Effector CD4-positive, alpha-beta T cell (primary cell): ENCODE results near the gene SPRED1.
"Not testable (repeated sequence)": the region's sequence is repeated elsewhere in the genome, so short reads cannot be mapped to it uniquely, and the experiment has no call there.

Source experiments
- DNase-seq: peaks from one replicate; pipeline ENCODE4 v3.0.0-alpha.2; 2020

SPRED1 gene

DNA sequence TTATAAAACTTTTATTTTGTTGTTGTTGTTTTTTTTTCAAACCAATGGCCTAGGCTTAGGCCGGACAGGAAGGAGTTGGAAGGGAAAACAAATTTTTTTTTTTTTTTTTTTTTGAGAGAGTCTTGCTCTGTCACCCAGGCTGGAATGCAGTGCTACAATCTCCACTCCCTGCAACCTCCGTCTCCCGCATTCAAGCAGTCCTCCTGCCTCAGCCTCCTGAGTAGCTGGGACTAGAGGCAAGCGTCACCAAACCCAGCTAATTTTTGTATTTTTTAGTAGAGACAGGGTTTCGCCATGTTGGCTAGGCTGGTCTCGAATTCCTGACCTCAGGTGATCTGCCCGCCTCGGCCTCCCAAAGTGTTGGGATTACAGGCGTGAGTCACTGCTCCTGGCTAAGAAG lies 15.6 kb upstream of the SPRED1 start:
- not testable (repeated sequence) for DNase-seq

DNA sequence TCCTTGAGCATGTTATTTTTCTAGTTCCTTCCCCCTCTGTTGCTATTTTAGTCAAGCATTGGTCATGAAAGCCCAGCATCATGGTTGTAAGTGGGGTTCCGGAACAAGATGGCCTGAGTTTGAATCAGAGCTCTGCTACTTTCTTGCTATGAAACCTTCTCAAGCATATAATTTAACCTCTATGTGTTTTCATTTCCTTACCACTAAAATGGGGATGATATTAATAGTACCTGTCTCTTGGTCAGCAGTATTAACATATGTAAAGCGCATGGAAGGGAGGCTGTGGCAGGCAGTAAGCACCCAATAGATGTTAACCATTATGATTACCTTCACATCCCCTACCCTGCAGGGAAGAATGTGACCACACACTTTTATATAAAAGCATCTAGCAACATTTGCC lies 14.3 kb upstream of the SPRED1 start:
- DNase-seq = no peak

DNA sequence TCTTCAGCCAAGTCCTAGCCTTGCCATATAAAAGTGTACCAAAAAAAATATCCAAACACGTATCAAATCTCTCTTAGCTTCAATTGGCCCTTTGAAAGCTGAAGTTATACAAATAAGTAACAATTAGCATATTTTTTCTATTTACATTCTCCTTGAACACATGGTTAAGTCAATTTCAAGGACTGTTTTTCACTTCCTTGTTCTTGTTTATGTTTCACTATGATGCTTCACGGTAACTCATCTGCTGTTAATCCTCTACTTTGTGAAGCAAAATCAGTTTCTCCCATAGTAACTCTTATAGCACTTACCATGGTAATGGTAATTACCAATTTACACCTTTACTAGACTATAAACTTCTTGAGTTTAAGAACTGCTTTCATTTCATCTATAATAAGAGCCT lies 10.6 kb upstream of the SPRED1 start:
- no peak for DNase-seq

GRCh38 chr15:38243278-38244055 lies 9.2 kb upstream of the SPRED1 start:
- no peak for DNase-seq

DNA sequence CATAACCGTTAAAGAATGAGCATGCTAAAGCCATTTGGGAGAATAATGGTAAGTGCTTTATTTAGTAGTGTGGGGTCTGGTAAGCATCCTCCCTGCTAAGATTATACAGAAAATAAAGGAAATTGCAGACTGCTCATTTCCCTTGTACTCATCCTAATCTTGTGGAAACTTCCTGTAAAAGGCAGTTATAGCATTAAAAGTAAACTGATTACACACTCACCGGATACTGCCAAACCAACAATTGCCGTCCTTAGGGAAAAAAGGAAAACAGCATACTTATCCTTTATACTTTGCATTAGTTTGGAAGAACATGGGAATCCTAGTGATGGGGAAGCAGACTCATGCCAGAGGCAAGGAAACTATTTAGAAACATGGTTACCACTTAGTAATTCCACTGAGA lies 5.3 kb upstream of the SPRED1 start:
- DNase-seq = no peak

DNA sequence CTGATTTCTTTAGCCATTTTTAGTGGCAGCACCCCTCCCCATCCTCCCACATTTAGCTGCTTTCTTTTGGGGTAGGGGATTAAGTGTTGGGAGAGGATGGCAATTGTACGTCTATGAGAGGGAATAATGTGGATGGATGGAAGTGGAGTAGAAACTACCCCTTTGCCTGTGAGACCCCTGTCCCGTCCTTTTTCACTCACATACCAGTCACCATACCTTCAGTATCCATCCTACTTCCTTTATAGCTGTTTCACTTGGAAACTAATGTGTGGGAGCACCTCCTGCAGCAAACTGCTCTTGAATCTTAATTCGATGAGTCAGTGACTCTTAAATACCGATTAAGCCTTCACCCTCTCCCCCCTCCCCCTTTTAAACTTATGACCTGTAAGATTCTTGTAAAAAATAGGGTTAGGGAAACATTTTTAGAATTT lies 730 bp downstream of the SPRED1 start:
- DNase-seq = no peak

GRCh38 chr15:38254051-38254883 lies 1.6 kb downstream of the SPRED1 start:
- DNase-seq = no peak

GRCh38 chr15:38255690-38256089 lies 3.1 kb downstream of the SPRED1 start:
- no peak for DNase-seq

DNA sequence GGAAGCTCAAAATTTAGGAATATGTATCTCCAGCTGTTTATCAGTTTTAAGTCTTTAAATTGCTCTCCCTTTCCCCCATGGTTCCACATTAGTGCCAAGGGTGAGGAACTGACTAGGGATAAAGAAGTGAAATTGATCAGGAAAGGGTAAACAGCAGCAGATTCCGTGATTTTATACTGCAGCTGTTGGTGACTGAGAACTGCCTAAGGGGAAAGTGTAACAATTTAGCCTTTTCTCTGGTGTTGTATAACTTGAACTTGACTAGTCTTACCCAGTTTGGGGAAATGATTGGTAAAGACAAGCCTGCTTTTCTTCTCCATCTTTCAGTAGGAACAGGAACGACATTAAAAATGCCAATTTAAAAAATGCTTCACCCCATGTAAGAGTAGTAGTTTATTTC lies 5.0 kb downstream of the SPRED1 start:
- DNase-seq = no peak

DNA sequence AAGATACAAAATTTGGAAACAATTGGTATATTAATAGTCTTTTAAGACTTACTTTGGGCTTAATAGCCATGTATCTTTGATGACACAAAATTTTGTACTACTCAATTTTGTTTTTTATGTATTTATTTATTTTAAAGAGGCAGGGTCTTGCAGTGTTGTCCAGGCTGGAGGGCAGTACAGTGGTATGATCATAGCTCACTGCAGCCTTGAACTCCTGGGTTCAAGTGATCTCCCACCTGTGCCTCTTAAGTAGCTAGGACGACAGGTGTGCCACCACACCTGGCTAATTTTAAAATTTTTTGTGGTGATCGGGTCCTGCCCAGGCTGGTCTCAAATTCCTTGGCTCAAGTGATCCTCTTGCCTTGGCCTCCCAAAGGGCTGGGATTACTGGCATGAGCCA lies 6.5 kb downstream of the SPRED1 start:
- no peak for DNase-seq

GRCh38 chr15:38260077-38260476 lies 7.4 kb downstream of the SPRED1 start:
- DNase-seq = no peak

GRCh38 chr15:38263251-38263650 lies 10.6 kb downstream of the SPRED1 start:
- DNase-seq = no peak

DNA sequence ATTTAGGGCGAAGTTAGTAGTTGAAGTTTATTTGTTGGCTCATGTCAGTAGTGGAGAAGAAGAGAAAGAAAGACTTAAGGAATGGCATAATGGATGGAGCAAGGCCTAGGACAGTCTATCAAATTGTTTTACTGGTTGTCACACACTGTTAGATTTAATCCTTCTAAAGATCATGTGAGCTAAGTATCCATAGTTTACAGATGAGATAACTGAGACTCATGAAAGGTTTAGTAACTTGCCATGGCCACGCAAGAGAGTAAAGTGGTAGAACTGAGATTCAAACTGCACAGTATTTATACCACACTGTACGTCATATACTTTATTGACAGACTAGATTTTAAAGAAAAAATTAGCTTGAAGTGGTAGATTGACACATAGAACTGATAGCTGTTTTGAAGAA lies 11.4 kb downstream of the SPRED1 start:
- no peak for DNase-seq

- DNase-seq = no peak
These were observed 13.8 kb downstream of the SPRED1 start for GRCh38 chr15:38266247-38266986.

- no peak for DNase-seq
These were observed 14.9 kb downstream of the SPRED1 start for GRCh38 chr15:38267421-38268022.

- no peak for DNase-seq
These were observed 18.5 kb downstream of the SPRED1 start for GRCh38 chr15:38271144-38271543.

GRCh38 chr15:38271895-38272294 lies 19.3 kb downstream of the SPRED1 start:
- no peak for DNase-seq

GRCh38 chr15:38272431-38272830 lies 19.8 kb downstream of the SPRED1 start:
- DNase-seq = not testable (repeated sequence)

GRCh38 chr15:38274135-38274534 lies 21.5 kb downstream of the SPRED1 start:
- no peak for DNase-seq

GRCh38 chr15:38275959-38276358 lies 23.3 kb downstream of the SPRED1 start:
- no peak for DNase-seq

- DNase-seq = not testable (repeated sequence)
These were observed 24.6 kb downstream of the SPRED1 start for GRCh38 chr15:38277281-38277680.

DNA sequence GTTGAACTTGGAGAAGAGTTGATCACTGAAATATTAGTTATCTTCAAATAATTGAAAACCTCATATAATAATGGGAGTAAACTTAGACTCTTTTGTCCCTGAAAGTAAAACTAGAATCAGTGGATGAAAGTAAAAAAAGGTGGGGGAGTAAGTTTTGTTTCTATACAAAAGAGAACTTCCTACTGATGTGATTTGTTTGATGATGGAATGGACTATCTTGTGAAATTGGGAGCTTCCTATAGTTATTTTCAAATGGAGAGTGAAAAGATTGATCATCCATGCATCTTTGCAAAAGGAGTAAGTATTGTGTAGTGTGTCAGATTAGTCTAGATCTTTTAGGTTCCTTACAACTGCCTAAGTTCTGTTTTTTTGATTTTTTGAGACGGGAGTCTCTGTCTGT lies 28.4 kb downstream of the SPRED1 start:
- DNase-seq = no peak

GRCh38 chr15:38283010-38283409 lies 30.4 kb downstream of the SPRED1 start:
- no peak for DNase-seq
